ENCODE results near the gene CYTIP. TPM values are rescaled to one million over a fixed set of nuclear protein-coding genes. Genes with fewer than 3 reads are reported as not detected.

The CYTIP gene
- total RNA-seq, 1 donor from 2014 or later: 0.14 TPM

DNA sequence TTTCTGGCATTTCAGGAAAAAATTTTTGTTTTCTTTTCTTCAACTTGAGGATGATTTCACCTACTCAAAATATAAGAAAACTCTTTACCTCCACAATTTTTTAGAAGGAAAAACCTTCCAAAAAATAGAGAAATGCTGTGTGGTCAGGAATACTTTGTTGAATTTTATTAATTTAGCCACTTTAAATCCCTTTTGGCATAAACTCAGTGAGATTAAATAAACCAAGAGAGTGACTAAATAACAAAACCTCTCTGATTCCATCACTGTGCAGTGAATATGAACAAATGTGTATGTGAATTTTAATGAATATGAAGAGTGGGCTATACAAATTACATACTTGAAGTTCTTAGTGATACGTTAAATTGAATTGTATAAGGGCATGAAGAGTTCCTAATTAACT lies 25.8 kb upstream of the CYTIP start:
- TF ChIP-seq CTCF (IDR thresholded peaks at IDR 0.05; ENCODE audit: unreplicated experiment): no peak
- no peak for DNase-seq (ENCODE audit: low spot score, unreplicated experiment)
- Mint-ChIP-seq H3K9me3 (ENCODE audit: low read depth) (no peaks in the 10 kb centered on the region), H3K36me3 (ENCODE audit: insufficient read depth) (no peaks in the 10 kb centered on the region), H3K27ac (no peak overlapping the region), H3K27me3 (no peaks in the 10 kb centered on the region), H3K4me1 (ENCODE audit: low read depth) (no peaks in the 10 kb centered on the region), H3K4me3 (ENCODE audit: low read depth) (no peak overlapping the region)

DNA sequence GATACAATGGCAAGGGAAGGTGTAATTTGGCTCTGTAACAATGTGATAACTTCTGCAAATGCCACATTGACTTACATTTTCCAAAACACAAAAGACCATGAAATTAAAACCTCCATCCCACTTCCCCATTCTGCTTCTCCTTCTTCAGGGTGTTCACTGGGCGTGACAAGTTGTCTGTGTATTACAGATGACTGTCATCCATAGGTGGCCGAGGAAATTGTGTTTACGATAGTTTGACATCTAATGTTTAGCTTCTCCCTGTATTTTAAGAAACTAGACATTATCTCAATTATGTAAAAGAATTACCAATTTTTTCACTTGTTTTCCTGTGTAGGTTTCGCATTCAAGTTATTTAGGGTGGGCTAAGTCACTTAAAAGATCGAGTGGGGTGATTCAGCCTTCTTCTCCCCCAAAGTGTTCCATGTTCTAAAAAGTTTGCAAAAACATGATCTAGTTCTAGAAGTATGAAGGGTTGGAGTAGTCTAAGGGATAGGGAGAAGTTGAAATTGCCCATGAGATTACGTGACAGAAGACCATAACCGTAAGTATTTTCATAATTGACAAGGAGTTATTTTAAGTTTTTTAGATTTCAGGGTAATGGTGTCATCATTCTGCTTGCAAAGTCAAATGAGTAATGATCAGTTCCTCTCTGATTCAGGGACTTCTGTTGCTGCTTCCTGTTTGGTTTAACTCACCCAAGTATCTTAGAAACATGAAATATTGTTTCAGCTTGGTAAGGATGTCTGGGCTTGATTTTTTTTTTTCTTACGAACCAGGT lies 25.2 kb upstream of the CYTIP start:
- no peak overlapping the region for H3K4me3 Mint-ChIP-seq (ENCODE audit: low read depth)
- no peak for TF ChIP-seq CTCF (IDR thresholded peaks at IDR 0.05; ENCODE audit: unreplicated experiment)
- H3K27me3 Mint-ChIP-seq: no peaks in the 10 kb centered on the region
- H3K9me3 Mint-ChIP-seq (ENCODE audit: low read depth): no peaks in the 10 kb centered on the region
- no peak overlapping the region for H3K27ac Mint-ChIP-seq
- no peaks in the 10 kb centered on the region for H3K36me3 Mint-ChIP-seq (ENCODE audit: insufficient read depth)
- DNase-seq (ENCODE audit: low spot score, unreplicated experiment): no peak
- no peaks in the 10 kb centered on the region for H3K4me1 Mint-ChIP-seq (ENCODE audit: low read depth)

- no peaks in the 10 kb centered on the region for H3K9me3 Mint-ChIP-seq (ENCODE audit: low read depth)
- no peaks in the 10 kb centered on the region for H3K27me3 Mint-ChIP-seq
- no peak for TF ChIP-seq CTCF (IDR thresholded peaks at IDR 0.05; ENCODE audit: unreplicated experiment)
- H3K4me3 Mint-ChIP-seq (ENCODE audit: low read depth): no peak overlapping the region
- H3K4me1 Mint-ChIP-seq (ENCODE audit: low read depth): no peaks in the 10 kb centered on the region
- H3K36me3 Mint-ChIP-seq (ENCODE audit: insufficient read depth): no peaks in the 10 kb centered on the region
- DNase-seq (ENCODE audit: low spot score, unreplicated experiment): no peak
- H3K27ac Mint-ChIP-seq: no peak overlapping the region
Observed at GRCh38 chr2:157466764-157467163, 22.9 kb upstream of the CYTIP start.

DNA sequence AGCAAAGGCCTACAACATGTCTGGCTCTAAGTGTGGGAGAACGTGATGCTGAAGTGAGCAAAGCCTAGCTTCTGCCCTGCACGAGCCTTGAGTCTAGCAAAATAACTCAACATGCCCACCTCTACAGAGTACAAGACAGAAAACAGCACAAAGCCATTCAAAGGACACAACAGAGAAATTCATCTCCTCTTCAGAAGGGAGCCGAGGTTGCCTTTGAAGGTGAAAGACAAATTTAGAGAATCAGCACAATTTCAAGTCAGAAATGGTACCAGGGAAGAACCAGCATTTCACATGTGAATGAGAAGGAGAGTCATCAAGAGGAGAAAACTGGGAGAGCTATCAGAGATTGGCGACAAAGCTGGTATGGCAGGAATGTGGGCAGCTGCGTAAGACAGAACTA lies 21.7 kb upstream of the CYTIP start:
- Mint-ChIP-seq H3K9me3 (ENCODE audit: low read depth) (no peaks in the 10 kb centered on the region), H3K4me1 (ENCODE audit: low read depth) (peaks cover 8% of the 10 kb centered on the region), H3K4me3 (ENCODE audit: low read depth) (no peak overlapping the region), H3K27ac (no peak overlapping the region), H3K27me3 (no peaks in the 10 kb centered on the region), H3K36me3 (ENCODE audit: insufficient read depth) (no peaks in the 10 kb centered on the region)
- no peak for TF ChIP-seq CTCF (IDR thresholded peaks at IDR 0.05; ENCODE audit: unreplicated experiment)
- DNase-seq (ENCODE audit: low spot score, unreplicated experiment): no peak

DNA sequence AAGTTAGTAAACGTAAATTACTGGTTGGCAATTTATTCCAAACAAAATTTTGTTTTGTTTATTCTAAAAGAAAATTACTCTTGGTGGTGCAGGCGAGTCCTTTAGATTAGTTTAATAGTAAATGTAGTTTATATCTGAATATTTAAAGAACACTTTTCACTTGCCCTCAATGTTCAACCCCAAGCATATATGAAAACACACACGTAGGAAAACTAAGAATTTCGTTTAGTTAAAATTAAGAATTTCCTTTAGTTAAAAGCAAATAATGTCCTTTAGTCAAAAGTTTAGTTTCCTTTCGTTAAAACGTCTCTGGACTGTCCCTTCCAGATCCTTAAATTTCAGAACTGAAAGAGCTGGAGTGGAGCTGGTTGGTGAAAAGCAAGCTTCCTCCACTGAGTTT lies 19.1 kb upstream of the CYTIP start:
- TF ChIP-seq CTCF (IDR thresholded peaks at IDR 0.05; ENCODE audit: unreplicated experiment): no peak

More for the DNA sequence above, 19.1 kb upstream of the CYTIP start:
- Mint-ChIP-seq H3K36me3 (ENCODE audit: insufficient read depth) (no peaks in the 10 kb centered on the region), H3K4me1 (ENCODE audit: low read depth) (peaks cover 21% of the 10 kb centered on the region), H3K27me3 (no peaks in the 10 kb centered on the region), H3K4me3 (ENCODE audit: low read depth) (no peak overlapping the region), H3K27ac (no peak overlapping the region), H3K9me3 (ENCODE audit: low read depth) (no peaks in the 10 kb centered on the region)
- no peak for DNase-seq (ENCODE audit: low spot score, unreplicated experiment)
